ENCODE data around the gene KIAA1217.

DNA sequence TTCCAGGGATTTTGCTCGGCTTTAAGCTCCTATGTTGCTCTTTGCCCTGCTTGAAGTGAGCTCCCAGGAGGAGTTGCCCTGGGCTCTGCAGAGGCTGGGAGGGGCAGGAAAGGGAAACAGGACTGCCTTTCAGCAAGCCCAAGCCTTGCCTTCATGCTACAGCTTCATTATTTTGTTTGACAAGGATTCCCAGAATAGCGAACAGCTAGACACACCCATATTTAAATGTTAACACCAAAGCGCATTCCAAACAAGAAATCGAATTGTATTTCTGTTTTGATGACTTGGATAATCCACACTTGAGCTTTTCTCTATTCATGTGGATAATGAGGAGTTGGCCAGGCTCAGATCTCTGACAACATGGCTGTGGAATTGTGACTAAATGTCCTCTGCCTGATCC is 6.3 kb downstream of the KIAA1217 start:
- no peak for TF ChIP-seq CTCF (IDR thresholded peaks at IDR 0.05)
- TF ChIP-seq POLR2A (IDR thresholded peaks at IDR 0.05): no peak
